ENCODE data around the gene GDI1. TPM values are rescaled to one million over a fixed set of nuclear protein-coding genes. Genes with fewer than 3 reads are reported as not detected.

The GDI1 gene
- total RNA-seq, 1 donor from 2014 or later: 75.9 TPM

- no peak for DNase-seq
These were observed 25.4 kb downstream of the GDI1 start for GRCh38 chrX:154462396-154462795.

DNA sequence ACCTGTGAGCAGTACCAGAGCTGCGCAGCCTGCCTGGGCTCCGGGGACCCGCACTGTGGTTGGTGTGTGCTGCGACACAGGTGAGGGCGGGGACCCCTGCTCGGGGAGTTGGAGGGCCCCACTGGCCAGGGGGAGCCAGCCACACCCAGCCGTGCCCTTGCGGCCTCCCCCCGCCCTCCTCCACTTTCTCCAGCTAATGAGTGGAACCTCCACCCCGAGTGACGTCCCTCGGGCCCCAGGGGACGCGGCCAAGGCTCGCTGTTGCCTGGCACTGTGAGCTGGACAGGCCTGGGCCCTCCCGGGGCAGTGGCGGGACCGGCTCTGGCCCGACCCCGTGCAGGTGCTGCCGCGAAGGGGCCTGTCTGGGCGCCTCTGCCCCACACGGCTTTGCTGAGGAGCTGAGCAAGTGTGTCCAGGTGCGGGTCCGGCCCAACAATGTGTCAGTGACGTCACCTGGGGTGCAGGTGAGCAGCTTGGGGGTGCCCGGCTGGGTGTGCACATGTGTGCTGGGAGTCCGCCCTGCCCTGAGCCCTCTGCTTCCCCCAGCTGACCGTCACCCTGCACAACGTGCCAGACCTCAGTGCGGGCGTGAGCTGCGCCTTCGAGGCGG, 26.8 kb downstream of the GDI1 start:
- DNase-seq: no peak

- no peak for DNase-seq
These were observed 27.9 kb downstream of the GDI1 start for GRCh38 chrX:154464806-154465365.

DNA sequence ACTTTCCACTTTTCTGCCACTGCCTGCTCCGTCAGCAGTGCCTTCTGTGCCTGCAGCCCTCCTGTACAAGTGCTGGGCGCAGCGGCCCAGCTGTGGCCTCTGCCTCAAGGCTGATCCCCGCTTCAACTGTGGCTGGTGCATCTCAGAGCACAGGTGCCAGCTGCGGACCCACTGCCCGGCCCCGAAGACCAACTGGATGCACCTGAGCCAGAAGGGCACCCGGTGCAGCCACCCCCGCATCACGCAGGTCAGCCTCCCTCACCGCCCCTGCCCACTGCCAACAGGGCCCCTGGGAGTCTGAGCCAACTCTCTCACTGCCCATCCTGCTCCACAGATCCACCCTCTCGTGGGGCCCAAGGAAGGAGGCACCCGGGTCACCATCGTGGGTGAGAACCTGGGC, 28.6 kb downstream of the GDI1 start:
- DNase-seq: no peak

DNA sequence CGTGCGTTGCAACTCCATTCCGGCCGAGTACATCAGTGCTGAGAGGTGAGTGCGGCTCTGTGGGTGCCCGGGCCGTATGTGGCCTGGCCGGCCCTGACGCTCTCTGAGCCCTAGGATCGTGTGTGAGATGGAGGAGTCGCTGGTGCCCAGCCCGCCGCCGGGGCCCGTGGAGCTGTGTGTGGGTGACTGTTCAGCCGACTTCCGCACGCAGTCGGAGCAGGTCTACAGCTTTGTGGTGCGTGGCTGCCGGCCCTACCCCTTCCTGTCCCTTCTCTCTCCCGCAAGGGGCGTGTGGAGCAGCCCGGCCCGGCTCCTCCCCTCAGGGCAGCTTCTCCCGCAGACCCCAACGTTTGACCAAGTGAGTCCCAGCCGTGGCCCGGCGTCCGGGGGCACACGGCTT, 29.1 kb downstream of the GDI1 start:
- no peak for DNase-seq

DNA sequence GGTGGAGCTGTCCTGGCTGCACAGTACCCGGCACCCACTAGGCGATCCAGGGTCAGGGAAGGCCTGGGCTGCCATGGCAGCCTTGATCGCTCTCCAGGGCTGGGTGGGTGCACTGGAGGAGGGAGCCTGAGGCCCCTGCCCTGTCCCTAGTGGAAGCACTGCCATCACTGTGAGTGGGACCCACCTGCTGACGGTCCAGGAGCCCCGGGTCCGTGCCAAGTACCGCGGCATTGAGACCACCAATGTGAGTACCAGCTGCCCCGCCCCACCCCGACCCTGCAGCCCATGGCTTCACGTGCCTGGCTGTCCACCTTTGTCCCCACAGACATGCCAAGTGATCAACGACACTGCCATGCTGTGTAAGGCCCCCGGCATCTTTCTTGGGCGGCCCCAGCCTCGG, 30.0 kb downstream of the GDI1 start:
- no peak for DNase-seq

- no peak for DNase-seq
These were observed 30.6 kb downstream of the GDI1 start for GRCh38 chrX:154467556-154467955.

DNA sequence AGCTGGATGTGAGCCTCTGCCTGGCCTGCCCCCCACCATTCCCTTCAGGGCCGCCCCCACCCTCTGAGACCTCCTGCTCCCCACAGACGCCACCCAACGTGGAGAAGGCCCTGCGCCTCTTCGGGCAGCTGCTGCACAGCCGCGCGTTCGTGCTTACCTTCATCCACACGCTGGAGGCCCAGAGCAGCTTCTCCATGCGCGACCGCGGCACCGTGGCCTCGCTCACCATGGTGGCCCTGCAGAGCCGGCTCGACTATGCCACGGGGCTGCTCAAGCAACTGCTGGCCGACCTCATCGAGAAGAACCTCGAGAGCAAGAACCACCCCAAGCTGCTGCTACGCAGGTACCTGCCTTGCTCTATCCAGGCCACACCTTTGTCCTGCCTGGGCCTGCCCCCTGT, 31.3 kb downstream of the GDI1 start:
- DNase-seq: no peak

- no peak for DNase-seq
These were observed 32.2 kb downstream of the GDI1 start for GRCh38 chrX:154469114-154469513.

DNA sequence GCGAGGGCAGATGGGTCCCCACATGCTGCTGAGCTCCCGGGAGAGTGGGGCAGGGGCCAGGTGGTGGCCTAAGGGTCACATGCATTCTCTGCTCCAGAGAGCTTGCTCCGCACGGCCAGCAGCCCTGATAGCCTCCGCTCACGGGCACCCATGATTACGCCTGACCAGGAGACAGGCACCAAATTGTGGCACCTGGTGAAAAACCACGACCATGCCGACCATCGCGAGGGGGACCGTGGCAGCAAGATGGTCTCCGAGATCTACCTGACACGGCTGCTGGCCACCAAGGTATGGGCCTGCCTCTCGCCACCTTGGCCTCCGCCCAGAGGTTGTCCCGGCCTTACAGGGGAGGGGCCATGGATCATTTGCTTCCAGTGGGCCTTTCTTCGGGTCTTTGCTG, 32.9 kb downstream of the GDI1 start:
- no peak for DNase-seq

GRCh38 chrX:154470434-154470833, 33.5 kb downstream of the GDI1 start:
- no peak for DNase-seq

GRCh38 chrX:154470914-154471568, 34.1 kb downstream of the GDI1 start:
- DNase-seq: no peak

GRCh38 chrX:154471839-154472684, 35.1 kb downstream of the GDI1 start:
- DNase-seq: no peak

DNA sequence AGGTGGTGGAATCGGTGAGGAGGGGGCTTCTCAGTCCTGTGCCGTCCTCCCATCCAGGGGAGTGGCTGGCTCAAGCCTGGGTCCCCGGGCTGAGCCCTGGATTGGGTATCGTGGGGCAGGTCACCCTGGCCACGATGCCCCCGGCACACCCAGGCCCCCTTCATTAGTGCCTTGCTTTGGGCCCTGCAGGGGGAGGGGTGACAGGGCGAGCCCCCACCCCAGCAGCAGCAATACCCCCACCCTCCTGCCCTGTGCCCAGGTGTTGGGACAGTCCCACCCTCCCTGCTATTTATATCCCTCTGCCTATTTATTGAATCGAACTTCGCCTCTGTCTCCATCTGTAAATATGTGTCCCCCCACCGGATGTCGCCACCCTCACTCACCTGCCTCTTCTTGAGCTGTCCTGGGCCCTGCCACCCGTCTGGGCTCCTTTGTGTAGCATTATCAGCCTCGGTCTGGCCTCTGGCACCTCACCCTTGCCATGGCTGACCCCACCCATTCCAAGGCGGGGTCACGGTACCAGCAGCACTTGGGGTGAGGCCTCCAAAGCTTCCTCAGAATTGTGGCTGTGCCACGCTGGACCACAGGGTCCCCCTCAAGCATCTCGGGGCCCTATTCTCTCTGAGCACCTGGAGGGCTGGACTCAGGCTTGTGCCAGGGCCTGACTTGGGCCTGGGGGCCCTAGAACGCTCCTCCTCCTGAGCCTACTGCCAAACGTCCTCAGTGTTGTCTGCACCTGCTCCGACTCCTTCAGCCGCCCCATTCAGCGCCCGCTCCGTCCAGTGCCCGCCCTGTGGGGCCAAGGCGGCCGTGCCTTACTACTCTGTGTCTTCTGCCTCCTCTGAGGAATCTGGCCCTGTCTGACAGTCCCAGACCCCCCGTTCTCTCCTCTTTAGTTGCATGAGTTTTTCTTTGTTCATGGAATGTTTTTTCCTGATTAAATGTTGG, 36.0 kb downstream of the GDI1 start:
- no peak for DNase-seq

DNA sequence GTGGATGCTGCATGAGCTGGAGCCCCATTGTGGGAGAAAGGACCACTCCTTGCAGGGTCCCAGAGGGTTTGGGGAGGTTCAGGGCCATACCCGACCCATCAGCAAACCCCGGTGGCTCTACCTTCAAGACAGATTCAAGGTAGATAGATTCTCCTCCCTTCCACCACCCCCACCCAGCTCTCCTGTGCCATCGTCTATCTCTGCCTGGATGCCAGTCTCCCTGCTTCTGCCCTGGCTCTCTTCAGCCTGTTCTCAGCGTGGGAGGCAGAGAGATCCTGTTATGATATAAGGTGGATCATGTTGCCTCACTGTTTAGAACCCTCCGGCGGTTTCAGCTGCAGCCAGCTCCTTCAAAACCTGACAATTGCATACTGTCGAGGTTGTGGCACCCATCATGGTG, 36.7 kb downstream of the GDI1 start:
- no peak for DNase-seq

DNA sequence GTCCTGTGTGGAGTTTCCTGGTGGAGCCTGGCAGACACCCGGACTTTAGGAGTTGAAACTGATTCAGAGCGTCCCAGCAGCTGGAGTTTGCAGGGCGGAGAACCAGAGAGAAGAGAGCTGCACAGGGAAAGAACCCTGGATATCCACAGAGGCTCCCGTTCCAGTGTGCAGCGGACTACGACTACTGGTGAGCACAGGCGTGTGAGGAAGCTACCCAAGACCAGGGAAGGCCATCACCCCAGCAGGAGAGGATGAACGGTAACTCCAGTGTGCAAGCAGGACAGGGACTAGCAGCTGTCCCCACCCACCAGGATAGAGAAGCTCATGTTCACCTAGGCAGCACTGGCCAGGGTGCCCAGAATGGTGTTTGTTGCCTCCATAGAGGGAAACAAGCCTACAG, 39.9 kb downstream of the GDI1 start:
- DNase-seq: no peak

- no peak for DNase-seq
These were observed 41.0 kb downstream of the GDI1 start for GRCh38 chrX:154477891-154478477.

DNA sequence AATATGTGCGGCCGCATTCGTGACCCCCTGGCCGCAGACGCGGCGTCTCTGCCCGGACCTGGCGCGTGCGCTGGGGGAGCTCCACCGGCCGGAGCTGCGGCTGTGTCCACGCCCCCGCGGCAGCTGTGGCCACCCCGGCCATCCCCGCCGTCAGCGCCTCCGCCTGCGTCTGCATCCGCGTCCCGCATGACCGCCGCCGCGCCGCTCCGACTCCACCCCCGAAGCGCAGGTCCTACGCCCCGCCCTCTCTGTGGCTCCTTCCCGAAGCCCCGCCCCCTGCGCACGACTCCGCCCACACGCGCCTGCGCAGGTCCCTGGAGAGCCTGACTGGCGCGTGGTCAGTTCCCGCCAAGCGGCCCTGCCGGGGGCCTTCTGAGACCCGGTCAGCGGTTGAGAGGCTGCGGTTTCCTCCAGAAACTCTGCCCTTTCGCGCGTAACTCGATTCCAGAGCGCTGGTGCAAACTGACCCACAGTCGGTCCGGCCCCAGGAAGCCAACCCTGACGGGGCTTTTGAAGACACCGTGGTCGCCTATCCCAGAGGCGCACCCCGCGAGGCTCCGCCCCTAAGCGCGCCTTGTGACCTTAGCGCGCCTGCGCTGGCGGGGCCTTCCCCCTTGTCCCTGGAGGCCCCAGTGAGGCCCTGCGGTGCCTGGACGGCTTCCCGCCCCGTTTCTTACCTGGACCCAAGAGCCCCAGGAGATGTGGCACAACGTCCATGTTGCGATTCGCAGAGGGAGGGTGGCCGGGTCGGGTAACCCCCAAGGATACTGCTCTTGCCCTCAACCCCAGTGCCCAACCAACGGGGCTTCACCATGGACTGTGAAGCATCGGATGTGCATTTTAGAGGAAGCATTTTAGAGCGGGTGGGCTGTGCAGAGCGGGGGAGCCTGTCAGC, 42.0 kb downstream of the GDI1 start, which contains the start of gene LAGE3:
TSS of gene LAGE3 (minus strand) at position 554 of the 895 bp plus-strand sequence. CDS start at position 188, 366 bp downstream.
- peak; percentile 94 for DNase-seq

- DNase-seq: no peak
These were observed 44.2 kb downstream of the GDI1 start for GRCh38 chrX:154481195-154481594.

- no peak for DNase-seq
These were observed 45.1 kb downstream of the GDI1 start for GRCh38 chrX:154481911-154482601.

Data from dermis blood vessel endothelial cell (primary cell).